ENCODE data around the gene SPTAN1. TPM values are rescaled to one million over a fixed set of nuclear protein-coding genes. Genes with fewer than 3 reads are reported as not detected.

SPTAN1 gene
- total and polyA plus RNA-seq, 3 donors from 2014 or later = 299 to 665 (median 653) TPM

- intact Hi-C loops (cut with DNase I; ENCODE audit: low total_unique reads) = no loop called here
Observed at GRCh38 chr9:128607642-128608350, 55.4 kb downstream of the SPTAN1 start.

GRCh38 chr9:128610897-128611296 lies 58.5 kb downstream of the SPTAN1 start:
- 88 to 96% methylated on average over 3 of the region's 3 CpGs for WGBS, 2 donors
- intact Hi-C loops (cut with DNase I; ENCODE audit: low total_unique reads) = no loop called here
- no peak for DNase-seq
- Histone ChIP-seq H3K27me3 (no peaks in the 10 kb centered on the region), H3K4me3 (no peak overlapping the region), H3K4me1 (no peaks in the 10 kb centered on the region), H3K27ac (no peak overlapping the region), H3K36me3 (ENCODE audit: low read depth, missing control alignments) (no peaks in the 10 kb centered on the region), H3K9me3 (no peaks in the 10 kb centered on the region)
- no peak for TF ChIP-seq CTCF (IDR thresholded peaks at IDR 0.05)
- TF ChIP-seq POLR2A (IDR thresholded peaks at IDR 0.05) = no peak

More at GRCh38 chr9:128607642-128608350, 55.4 kb downstream of the SPTAN1 start:
- no peak for TF ChIP-seq POLR2A (IDR thresholded peaks at IDR 0.05)
- TF ChIP-seq CTCF (IDR thresholded peaks at IDR 0.05) = no peak
- Histone ChIP-seq H3K4me3 (no peak overlapping the region), H3K27ac (no peak overlapping the region), H3K36me3 (ENCODE audit: low read depth, missing control alignments) (no peaks in the 10 kb centered on the region), H3K4me1 (no peaks in the 10 kb centered on the region), H3K9me3 (no peaks in the 10 kb centered on the region), H3K27me3 (no peaks in the 10 kb centered on the region)
- 81 to 86% methylated on average over 9 to 16 of the region's 16 CpGs for WGBS, 2 donors
- DNase-seq = no peak

- H3K4me1 ChIP-seq = no peaks in the 10 kb centered on the region
- intact Hi-C loops (cut with DNase I; ENCODE audit: low total_unique reads) = no loop called here
- no peak overlapping the region for H3K4me3 ChIP-seq
- H3K36me3 ChIP-seq (ENCODE audit: low read depth, missing control alignments) = no peaks in the 10 kb centered on the region
- TF ChIP-seq CTCF (IDR thresholded peaks at IDR 0.05) = no peak
- WGBS, 2 donors = 88 to 91% methylated on average over 12 of the region's 12 CpGs
- H3K9me3 ChIP-seq = no peaks in the 10 kb centered on the region
- no peaks in the 10 kb centered on the region for H3K27me3 ChIP-seq
- DNase-seq = no peak
- no peak overlapping the region for H3K27ac ChIP-seq
Observed at GRCh38 chr9:128611600-128612394, 59.4 kb downstream of the SPTAN1 start.

- intact Hi-C loops (cut with DNase I; ENCODE audit: low total_unique reads) = no loop called here
- 92% methylated on average over 1 of the region's 1 CpG for WGBS, 2 donors
- Histone ChIP-seq H3K4me3 (no peak overlapping the region), H3K27ac (no peak overlapping the region), H3K36me3 (ENCODE audit: low read depth, missing control alignments) (no peaks in the 10 kb centered on the region), H3K9me3 (no peaks in the 10 kb centered on the region), H3K27me3 (no peaks in the 10 kb centered on the region), H3K4me1 (no peaks in the 10 kb centered on the region)
- no peak for DNase-seq
- TF ChIP-seq CTCF (IDR thresholded peaks at IDR 0.05) (no peak), POLR2A (IDR thresholded peaks at IDR 0.05) (no peak)
Observed at GRCh38 chr9:128614728-128615127, 62.3 kb downstream of the SPTAN1 start.

Data from testis (tissue), 3 donors.